Measurements from ENCODE around the gene PROX1. TPM values are rescaled to one million over a fixed set of nuclear protein-coding genes. Genes with fewer than 3 reads are reported as not detected.

PROX1 gene
- total RNA-seq, 2 experiments from 2014 or later: not detected

DNA sequence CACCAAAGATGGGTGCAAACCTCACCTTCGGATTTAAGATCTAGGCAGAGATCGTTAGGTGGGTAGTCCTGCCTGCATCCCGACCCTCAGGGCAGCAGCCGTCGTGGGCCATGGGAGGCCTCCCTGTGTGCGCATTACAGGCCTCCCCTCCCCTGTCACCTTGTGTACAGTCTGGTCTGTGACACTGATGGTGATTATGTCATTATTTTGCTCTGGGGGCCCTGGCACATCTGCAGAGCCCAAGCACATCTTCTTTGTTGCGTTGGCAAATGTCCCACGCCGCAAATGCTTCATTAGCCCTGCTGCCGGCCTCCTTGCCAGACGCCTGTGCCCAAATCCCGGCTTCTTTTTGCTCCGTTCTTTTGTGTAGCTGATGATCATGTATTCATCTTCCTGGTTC, 31.7 kb downstream of the PROX1 start:
- DNase-seq (no peak), ATAC-seq (no peak)
- peaks cover 3% of the 10 kb centered on the region for H3K27me3 Mint-ChIP-seq (ENCODE audit: low read depth)
- H3K36me3 Mint-ChIP-seq (ENCODE audit: low read depth): no peaks in the 10 kb centered on the region
- H3K9me3 Mint-ChIP-seq (ENCODE audit: insufficient read depth): no peaks in the 10 kb centered on the region
- CTCF ChIA-PET: no interaction called here
- no peaks in the 10 kb centered on the region for H3K4me1 Mint-ChIP-seq (ENCODE audit: low read depth)
- H3K27ac Mint-ChIP-seq: no peak overlapping the region
- H3K4me3 Mint-ChIP-seq: no peak overlapping the region
- POLR2A ChIA-PET: no interaction called here

DNA sequence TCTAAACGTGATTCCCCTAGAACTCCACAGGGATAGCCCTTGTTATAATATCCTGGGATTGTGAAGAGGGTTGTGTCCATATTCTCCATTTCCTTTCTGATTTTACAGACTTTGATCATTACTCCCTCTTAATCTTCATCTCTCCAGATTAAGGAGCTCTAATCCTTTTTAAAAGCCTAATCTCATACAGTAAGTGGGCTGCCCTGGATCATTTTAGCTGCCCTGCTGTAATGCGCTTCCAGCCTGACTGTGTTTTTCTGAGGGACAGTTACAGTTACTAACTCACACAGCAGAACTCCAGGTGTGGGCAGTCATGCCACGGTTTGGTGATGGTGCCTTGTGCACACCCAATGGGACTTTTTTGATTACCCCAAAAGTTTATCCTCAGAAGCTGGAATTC, 33.5 kb downstream of the PROX1 start:
- CTCF ChIA-PET: no interaction called here
- ATAC-seq (no peak), DNase-seq (no peak)
- Mint-ChIP-seq H3K4me3 (no peak overlapping the region), H3K9me3 (ENCODE audit: insufficient read depth) (no peaks in the 10 kb centered on the region), H3K4me1 (ENCODE audit: low read depth) (no peaks in the 10 kb centered on the region), H3K27me3 (ENCODE audit: low read depth) (peaks cover 3% of the 10 kb centered on the region), H3K27ac (no peak overlapping the region), H3K36me3 (ENCODE audit: low read depth) (no peaks in the 10 kb centered on the region)
- POLR2A ChIA-PET: no interaction called here

DNA sequence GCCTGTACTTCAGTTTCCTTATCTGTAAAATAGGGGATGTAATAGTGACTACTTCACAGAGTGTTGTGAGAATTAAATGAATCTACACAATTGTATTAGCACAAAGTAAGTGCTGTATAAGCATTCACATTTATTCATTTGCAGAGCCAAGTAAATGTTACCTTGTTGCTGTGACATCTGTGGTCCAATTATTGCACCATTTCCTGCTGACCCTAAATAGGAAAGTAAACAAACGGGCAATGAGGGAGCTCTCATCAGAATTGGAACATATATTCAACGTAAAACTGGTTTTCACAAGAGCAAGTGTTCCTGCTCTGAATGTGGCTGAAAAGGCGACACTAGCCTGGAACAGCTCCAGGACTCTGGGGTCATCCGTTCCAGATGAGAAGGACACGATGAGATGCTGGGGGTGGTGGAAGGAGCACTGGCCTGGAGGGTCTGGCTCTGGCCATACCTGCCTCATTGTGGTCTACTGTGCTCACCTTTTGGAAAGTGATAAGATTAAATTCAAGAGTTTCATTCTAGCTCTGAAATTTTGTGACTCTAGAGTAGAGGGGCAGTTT, 34.5 kb downstream of the PROX1 start:
- ChIA-PET POLR2A (no interaction called here), CTCF (no interaction called here)
- ATAC-seq: no peak
- Mint-ChIP-seq H3K27me3 (ENCODE audit: low read depth) (peaks cover 3% of the 10 kb centered on the region), H3K27ac (no peak overlapping the region), H3K36me3 (ENCODE audit: low read depth) (no peaks in the 10 kb centered on the region), H3K4me1 (ENCODE audit: low read depth) (no peaks in the 10 kb centered on the region), H3K4me3 (no peak overlapping the region), H3K9me3 (ENCODE audit: insufficient read depth) (no peaks in the 10 kb centered on the region)
- DNase-seq: no peak

GRCh38 chr1:214022810-214023425, 35.1 kb downstream of the PROX1 start:
- Mint-ChIP-seq H3K4me3 (no peak overlapping the region), H3K27me3 (ENCODE audit: low read depth) (peaks cover 3% of the 10 kb centered on the region), H3K27ac (no peak overlapping the region), H3K36me3 (ENCODE audit: low read depth) (no peaks in the 10 kb centered on the region), H3K4me1 (ENCODE audit: low read depth) (no peaks in the 10 kb centered on the region), H3K9me3 (ENCODE audit: insufficient read depth) (no peaks in the 10 kb centered on the region)
- ATAC-seq (no peak), DNase-seq (no peak)
- CTCF ChIA-PET: no interaction called here
- POLR2A ChIA-PET: no interaction called here

DNA sequence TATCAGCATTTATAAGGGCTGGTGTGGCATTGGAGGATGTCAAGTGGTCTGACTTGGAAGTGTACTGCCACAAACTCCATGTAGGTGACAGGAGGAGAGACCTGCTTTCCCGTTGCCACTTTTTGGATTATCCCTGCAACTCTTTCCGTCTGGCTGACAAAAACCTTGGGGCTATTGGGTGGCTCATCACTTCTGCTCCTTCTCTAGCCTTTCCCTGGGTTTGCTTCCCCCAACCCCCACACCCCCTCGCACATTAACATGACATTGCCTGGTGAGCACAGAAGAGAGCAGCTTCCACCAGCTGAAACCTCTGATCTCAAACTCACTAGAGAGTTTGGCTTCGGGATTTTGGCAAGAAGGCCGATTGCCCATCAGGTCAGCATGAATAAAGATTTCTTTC, 39.2 kb downstream of the PROX1 start:
- Mint-ChIP-seq H3K4me3 (no peak overlapping the region), H3K27ac (no peak overlapping the region), H3K9me3 (ENCODE audit: insufficient read depth) (no peaks in the 10 kb centered on the region), H3K36me3 (ENCODE audit: low read depth) (no peaks in the 10 kb centered on the region), H3K27me3 (ENCODE audit: low read depth) (no peaks in the 10 kb centered on the region), H3K4me1 (ENCODE audit: low read depth) (no peaks in the 10 kb centered on the region)
- ChIA-PET CTCF (no interaction called here), POLR2A (no interaction called here)
- no peak for DNase-seq
- no peak for ATAC-seq

GRCh38 chr1:214027498-214027897, 39.7 kb downstream of the PROX1 start:
- no peaks in the 10 kb centered on the region for H3K4me1 Mint-ChIP-seq (ENCODE audit: low read depth)
- no peaks in the 10 kb centered on the region for H3K9me3 Mint-ChIP-seq (ENCODE audit: insufficient read depth)
- POLR2A ChIA-PET: no interaction called here
- H3K36me3 Mint-ChIP-seq (ENCODE audit: low read depth): no peaks in the 10 kb centered on the region
- ATAC-seq: no peak
- no peak overlapping the region for H3K27ac Mint-ChIP-seq
- no peak overlapping the region for H3K4me3 Mint-ChIP-seq
- H3K27me3 Mint-ChIP-seq (ENCODE audit: low read depth): no peaks in the 10 kb centered on the region
- CTCF ChIA-PET: no interaction called here
- no peak for DNase-seq

DNA sequence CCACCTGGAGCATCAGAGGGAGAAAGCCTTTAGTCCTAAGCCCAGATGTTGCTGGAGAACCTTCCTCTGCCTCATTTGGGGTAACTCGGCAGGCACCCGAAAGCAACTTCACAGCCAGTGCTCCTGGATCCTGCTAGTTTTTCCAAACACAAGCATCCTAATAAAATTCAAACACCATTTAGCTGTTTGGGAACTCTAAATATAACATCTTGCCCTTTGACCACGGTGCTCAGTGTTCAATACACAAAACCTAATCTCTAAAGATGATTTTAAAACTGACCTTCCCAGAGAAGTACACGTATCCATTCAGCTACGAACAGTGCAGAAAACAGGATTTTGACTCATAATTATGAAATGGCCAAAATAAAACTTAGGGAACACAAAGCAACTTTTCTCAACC, 40.3 kb downstream of the PROX1 start:
- DNase-seq (no peak), ATAC-seq (no peak)
- H3K9me3 Mint-ChIP-seq (ENCODE audit: insufficient read depth): no peaks in the 10 kb centered on the region
- no peaks in the 10 kb centered on the region for H3K27me3 Mint-ChIP-seq (ENCODE audit: low read depth)
- no peaks in the 10 kb centered on the region for H3K4me1 Mint-ChIP-seq (ENCODE audit: low read depth)
- CTCF ChIA-PET: no interaction called here
- H3K4me3 Mint-ChIP-seq: no peak overlapping the region
- H3K27ac Mint-ChIP-seq: no peak overlapping the region
- H3K36me3 Mint-ChIP-seq (ENCODE audit: low read depth): no peaks in the 10 kb centered on the region
- POLR2A ChIA-PET: no interaction called here

- CTCF ChIA-PET: no interaction called here
These were observed 41.1 kb downstream of the PROX1 start for GRCh38 chr1:214028649-214029406.

GRCh38 chr1:214029796-214030195, 42.0 kb downstream of the PROX1 start:
- Mint-ChIP-seq H3K4me3 (no peak overlapping the region), H3K4me1 (ENCODE audit: low read depth) (no peaks in the 10 kb centered on the region), H3K27ac (no peak overlapping the region), H3K36me3 (ENCODE audit: low read depth) (no peaks in the 10 kb centered on the region), H3K9me3 (ENCODE audit: insufficient read depth) (no peaks in the 10 kb centered on the region), H3K27me3 (ENCODE audit: low read depth) (no peaks in the 10 kb centered on the region)
- no peak for ATAC-seq
- ChIA-PET CTCF (no interaction called here), POLR2A (no interaction called here)
- DNase-seq: no peak

More at GRCh38 chr1:214028649-214029406, 41.1 kb downstream of the PROX1 start:
- no peak for ATAC-seq
- Mint-ChIP-seq H3K27ac (no peak overlapping the region), H3K9me3 (ENCODE audit: insufficient read depth) (no peaks in the 10 kb centered on the region), H3K4me1 (ENCODE audit: low read depth) (no peaks in the 10 kb centered on the region), H3K36me3 (ENCODE audit: low read depth) (no peaks in the 10 kb centered on the region), H3K27me3 (ENCODE audit: low read depth) (no peaks in the 10 kb centered on the region), H3K4me3 (no peak overlapping the region)
- DNase-seq: no peak
- POLR2A ChIA-PET: no interaction called here

GRCh38 chr1:214031267-214031650, 43.5 kb downstream of the PROX1 start:
- no peaks in the 10 kb centered on the region for H3K9me3 Mint-ChIP-seq (ENCODE audit: insufficient read depth)
- H3K27me3 Mint-ChIP-seq (ENCODE audit: low read depth): no peaks in the 10 kb centered on the region
- no peaks in the 10 kb centered on the region for H3K36me3 Mint-ChIP-seq (ENCODE audit: low read depth)
- ATAC-seq (no peak), DNase-seq (no peak)
- no peak overlapping the region for H3K4me3 Mint-ChIP-seq
- POLR2A ChIA-PET: no interaction called here
- no peak overlapping the region for H3K27ac Mint-ChIP-seq
- no peaks in the 10 kb centered on the region for H3K4me1 Mint-ChIP-seq (ENCODE audit: low read depth)
- CTCF ChIA-PET: no interaction called here

GRCh38 chr1:214037468-214037867, 49.7 kb downstream of the PROX1 start:
- ATAC-seq (no peak), DNase-seq (no peak)
- H3K4me3 Mint-ChIP-seq: no peak overlapping the region
- ChIA-PET POLR2A (no interaction called here), CTCF (no interaction called here)
- no peaks in the 10 kb centered on the region for H3K36me3 Mint-ChIP-seq (ENCODE audit: low read depth)
- H3K9me3 Mint-ChIP-seq (ENCODE audit: insufficient read depth): no peaks in the 10 kb centered on the region
- no peak overlapping the region for H3K27ac Mint-ChIP-seq
- no peaks in the 10 kb centered on the region for H3K27me3 Mint-ChIP-seq (ENCODE audit: low read depth)
- H3K4me1 Mint-ChIP-seq (ENCODE audit: low read depth): no peaks in the 10 kb centered on the region

DNA sequence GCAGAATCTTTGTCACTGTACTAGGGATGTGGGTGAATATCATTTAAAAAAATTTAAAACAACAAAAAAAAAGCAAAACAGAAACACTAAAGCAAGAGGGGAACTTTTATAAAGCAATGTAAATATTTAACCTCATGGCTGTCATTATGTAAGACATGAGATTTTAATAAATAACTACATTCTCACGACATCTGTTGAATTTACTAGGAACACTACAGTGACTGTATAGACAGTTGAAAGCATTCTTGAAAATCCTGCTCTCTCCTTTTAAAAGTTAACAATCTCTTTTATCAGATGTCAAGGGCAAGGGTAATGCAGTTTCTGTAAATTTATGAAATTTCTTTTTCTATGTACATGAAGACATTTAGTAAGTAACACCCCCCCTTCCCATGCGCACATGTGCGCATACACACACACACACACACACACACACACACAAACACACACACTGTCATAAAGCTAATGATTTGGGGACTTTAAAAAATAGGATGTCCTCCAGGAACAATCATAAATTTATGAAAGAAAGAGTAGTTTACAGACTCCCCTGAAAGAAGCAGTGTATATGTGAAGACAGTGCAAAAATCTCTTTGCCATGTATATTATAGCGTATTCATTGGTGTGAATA, 51.7 kb downstream of the PROX1 start:
- no peaks in the 10 kb centered on the region for H3K36me3 Mint-ChIP-seq (ENCODE audit: low read depth)
- ChIA-PET CTCF (no interaction called here), POLR2A (no interaction called here)
- H3K27ac Mint-ChIP-seq: no peak overlapping the region
- ATAC-seq (no peak), DNase-seq (no peak)
- no peaks in the 10 kb centered on the region for H3K4me1 Mint-ChIP-seq (ENCODE audit: low read depth)
- no peak overlapping the region for H3K4me3 Mint-ChIP-seq
- no peaks in the 10 kb centered on the region for H3K9me3 Mint-ChIP-seq (ENCODE audit: insufficient read depth)
- no peaks in the 10 kb centered on the region for H3K27me3 Mint-ChIP-seq (ENCODE audit: low read depth)
